Mucosa of descending colon (tissue), 3 donors: Measurements from ENCODE around the gene SYNE4. TPM values are rescaled to one million over a fixed set of nuclear protein-coding genes. Genes with fewer than 3 reads are reported as not detected.
A peak's percentile ranks its signal among the peaks of the same experiment; 100 is the strongest.

ENCODE experiments used
- ATAC-seq: fragments of 200-7000 bp; cut with Tn5 transposase; one replicate; pipeline ENCODE4 v1.9.1; 2020; ENCODE audit warnings: mild to moderate bottlenecking, moderate library complexity
- DNase-seq, 3 donors: peaks; one replicate each; pipeline ENCODE4 v3.0.0-alpha.2; 2020
- H3K36me3 ChIP-seq: fragments of 200-600 bp; one replicate; pipeline ENCODE4 v1.8.0; 2021; ENCODE audit warnings: low read depth, mild to moderate bottlenecking
- H3K4me1 ChIP-seq: fragments of 200-600 bp; one replicate; pipeline ENCODE4 v1.8.0; 2021; ENCODE audit warnings: low read depth, mild to moderate bottlenecking
- H3K4me3 ChIP-seq: fragments of 200-600 bp; one replicate; pipeline ENCODE4 v1.8.0; 2021; ENCODE audit warnings: mild to moderate bottlenecking
- H3K9me3 ChIP-seq: fragments of 200-600 bp; one replicate; pipeline ENCODE4 v1.8.0; 2021; ENCODE audit warnings: mild to moderate bottlenecking
- intact Hi-C, 2 donors: fragments of 100-400 bp; cut with DNase I in 1 of 2; cut with micrococcal nuclease in 1 of 2; formaldehyde crosslinking; loops; one replicate each; pipeline versions ENCODE4 v1.11.0 to v1.11.1; 2022; cut with DNase I, micrococcal nuclease
- total RNA-seq, 3 donors: library from RNA; stranded (reverse); fragmentation: NEBNext Ultra II Directional in 2 of 3; extraction: Animal tissue kit (Norgen Biotek cat#: 25700) in 2 of 3; gene quantifications; one replicate each; pipeline versions ENCODE4 v1.2.1 to v1.2.4, GENCODE V29; 2021 to 2023
- TF ChIP-seq, protein P1 (sequence below): fragments of 200-600 bp; IDR thresholded peaks from one replicate; pipeline ENCODE4 v1.8.0; 2022; ENCODE audit warnings: antibody characterized with exemption, mild to moderate bottlenecking
- donor health status: DM: no; HTN: no; CAD: no; lungs with moderate emphysema.
- donor health status: DM: no; HTN: no; CAD: no.
- donor health status: DM: no; HTN: yes; CAD: no.

Gene SYNE4
- total RNA-seq, 3 donors from 2014 or later = 3.5 to 7.9 (median 6.9) TPM

- TF ChIP-seq, protein P1, sequence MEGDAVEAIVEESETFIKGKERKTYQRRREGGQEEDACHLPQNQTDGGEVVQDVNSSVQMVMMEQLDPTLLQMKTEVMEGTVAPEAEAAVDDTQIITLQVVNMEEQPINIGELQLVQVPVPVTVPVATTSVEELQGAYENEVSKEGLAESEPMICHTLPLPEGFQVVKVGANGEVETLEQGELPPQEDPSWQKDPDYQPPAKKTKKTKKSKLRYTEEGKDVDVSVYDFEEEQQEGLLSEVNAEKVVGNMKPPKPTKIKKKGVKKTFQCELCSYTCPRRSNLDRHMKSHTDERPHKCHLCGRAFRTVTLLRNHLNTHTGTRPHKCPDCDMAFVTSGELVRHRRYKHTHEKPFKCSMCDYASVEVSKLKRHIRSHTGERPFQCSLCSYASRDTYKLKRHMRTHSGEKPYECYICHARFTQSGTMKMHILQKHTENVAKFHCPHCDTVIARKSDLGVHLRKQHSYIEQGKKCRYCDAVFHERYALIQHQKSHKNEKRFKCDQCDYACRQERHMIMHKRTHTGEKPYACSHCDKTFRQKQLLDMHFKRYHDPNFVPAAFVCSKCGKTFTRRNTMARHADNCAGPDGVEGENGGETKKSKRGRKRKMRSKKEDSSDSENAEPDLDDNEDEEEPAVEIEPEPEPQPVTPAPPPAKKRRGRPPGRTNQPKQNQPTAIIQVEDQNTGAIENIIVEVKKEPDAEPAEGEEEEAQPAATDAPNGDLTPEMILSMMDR = no peak
- no peak for DNase-seq
- Histone ChIP-seq H3K4me3 (no peak overlapping the region), H3K4me1 (peaks cover 3% of the 10 kb centered on the region), H3K36me3 (no peaks in the 10 kb centered on the region), H3K9me3 (no peaks in the 10 kb centered on the region)
- intact Hi-C loops = no loop called here
- no peak for ATAC-seq
Measured at GRCh38 chr19:36019061-36019670, 10.6 kb upstream of the SYNE4 start.

DNA sequence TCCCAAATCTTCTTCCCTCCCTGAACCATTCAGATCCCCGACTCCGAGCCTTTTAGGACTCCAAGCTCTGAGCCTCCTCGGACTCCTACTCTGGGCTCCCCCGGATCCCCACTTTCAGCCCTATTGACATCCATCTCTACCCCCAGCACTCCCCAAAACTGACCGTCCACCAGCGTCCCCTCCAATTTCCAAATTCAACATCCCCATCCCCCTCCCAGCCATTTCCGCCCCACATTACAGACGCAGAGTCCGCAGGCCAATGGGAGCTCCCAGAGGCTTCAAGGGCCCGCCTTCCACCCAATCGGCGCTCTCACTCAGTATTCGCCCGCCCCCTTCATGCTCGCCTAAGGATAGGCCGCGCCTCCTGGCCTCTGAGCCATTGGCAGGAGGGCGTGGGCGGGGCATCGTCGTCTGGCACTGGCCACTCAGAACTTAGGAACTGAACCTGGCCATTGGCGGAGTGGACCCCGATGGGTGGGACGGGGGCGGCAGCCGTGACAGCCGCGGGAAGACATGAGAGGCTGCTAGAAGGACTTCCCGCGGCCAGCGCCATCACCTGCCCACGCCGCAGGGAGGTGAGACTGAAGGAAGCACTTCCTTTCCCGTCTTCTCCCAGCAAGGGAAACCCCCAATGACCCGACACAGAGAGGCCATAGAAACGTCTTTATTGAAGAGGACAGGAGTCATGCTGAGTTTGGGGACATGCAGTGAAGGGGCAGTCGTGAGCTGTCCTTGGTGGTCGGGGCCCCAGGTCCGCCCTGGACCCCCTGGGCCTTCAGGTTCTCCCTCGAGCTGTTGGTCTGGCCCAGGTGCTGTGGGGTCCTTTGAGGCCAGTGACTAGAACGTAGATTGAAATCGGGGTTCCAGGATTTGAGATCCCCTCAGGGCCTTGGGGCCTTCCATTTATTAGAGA is 5.7 kb upstream of the SYNE4 start, which contains the start of gene ALKBH6:
ALKBH6 (minus strand) TSS at position 202 of the 913 bp plus-strand sequence. CDS start 816 bp downstream, outside the sequence.
- ATAC-seq = peak; percentile 98
- H3K36me3 ChIP-seq = no peaks in the 10 kb centered on the region
- peaks cover 12% of the 10 kb centered on the region for H3K4me1 ChIP-seq
- no peaks in the 10 kb centered on the region for H3K9me3 ChIP-seq
- peak within 1 kb of the TSS; percentile 42 for H3K4me3 ChIP-seq
- TF ChIP-seq, protein P1 = no peak
- intact Hi-C loops = no loop called here
- DNase-seq = peak; percentile 100

DNA sequence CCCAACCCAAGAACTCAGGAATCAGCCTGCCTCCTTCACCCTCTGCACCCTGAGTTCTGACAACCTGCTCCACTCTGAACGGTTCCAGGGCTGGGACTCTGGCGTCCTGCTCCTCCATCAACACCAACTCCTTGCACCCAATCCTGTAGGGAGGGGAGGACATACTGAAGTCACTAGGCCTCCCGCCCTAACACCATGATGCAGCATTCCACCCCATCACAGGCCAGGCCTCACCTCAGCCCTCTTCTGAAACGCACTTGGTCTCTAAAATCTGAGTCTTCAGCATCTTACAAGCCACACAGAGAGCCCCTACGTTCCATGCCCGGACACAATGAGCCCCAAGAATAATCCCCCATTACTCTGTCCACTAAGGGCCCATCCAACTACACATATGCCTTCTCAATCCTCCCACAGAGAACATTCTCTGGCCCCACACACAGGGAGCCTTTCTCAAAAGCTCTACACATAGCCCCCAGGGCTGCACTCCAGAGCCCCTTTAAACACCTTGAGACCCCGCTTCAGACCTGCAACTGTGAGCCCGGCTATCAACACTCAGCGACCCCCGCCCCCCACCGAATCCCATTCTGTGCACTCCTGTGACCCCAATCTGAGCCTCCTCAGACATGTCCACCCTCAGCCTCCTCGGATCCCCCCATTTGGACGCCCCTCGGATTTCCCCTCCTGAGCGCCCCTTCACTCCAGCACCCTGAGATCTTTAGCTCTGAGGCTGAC is 4.8 kb upstream of the SYNE4 start:
- H3K4me3 ChIP-seq = peak overlapping the region; percentile 42
- DNase-seq = peak; percentile 31 to 59 (median 50)
- peaks cover 19% of the 10 kb centered on the region for H3K4me1 ChIP-seq
- TF ChIP-seq, protein P1 = no peak
- H3K36me3 ChIP-seq = no peaks in the 10 kb centered on the region
- ATAC-seq = no peak
- intact Hi-C loops = no loop called here
- H3K9me3 ChIP-seq = no peaks in the 10 kb centered on the region

GRCh38 chr19:36010402-36010801 is 1.8 kb upstream of the SYNE4 start:
- Histone ChIP-seq H3K9me3 (no peaks in the 10 kb centered on the region), H3K4me1 (peaks cover 19% of the 10 kb centered on the region), H3K4me3 (no peak overlapping the region), H3K36me3 (no peaks in the 10 kb centered on the region)
- DNase-seq (no peak), ATAC-seq (no peak)
- intact Hi-C loops = no loop called here
- TF ChIP-seq, protein P1 = no peak

- intact Hi-C loops = no loop called here
Measured at GRCh38 chr19:36009633-36010379, 1.2 kb upstream of the SYNE4 start.

More at GRCh38 chr19:36009633-36010379, 1.2 kb upstream of the SYNE4 start:
- H3K9me3 ChIP-seq = no peaks in the 10 kb centered on the region
- no peak overlapping the region for H3K4me3 ChIP-seq
- TF ChIP-seq, protein P1 = no peak
- peaks cover 18% of the 10 kb centered on the region for H3K4me1 ChIP-seq
- ATAC-seq = no peak
- H3K36me3 ChIP-seq = no peaks in the 10 kb centered on the region
- no peak for DNase-seq
